ENCODE measurements around the gene HIVEP3.

DNA sequence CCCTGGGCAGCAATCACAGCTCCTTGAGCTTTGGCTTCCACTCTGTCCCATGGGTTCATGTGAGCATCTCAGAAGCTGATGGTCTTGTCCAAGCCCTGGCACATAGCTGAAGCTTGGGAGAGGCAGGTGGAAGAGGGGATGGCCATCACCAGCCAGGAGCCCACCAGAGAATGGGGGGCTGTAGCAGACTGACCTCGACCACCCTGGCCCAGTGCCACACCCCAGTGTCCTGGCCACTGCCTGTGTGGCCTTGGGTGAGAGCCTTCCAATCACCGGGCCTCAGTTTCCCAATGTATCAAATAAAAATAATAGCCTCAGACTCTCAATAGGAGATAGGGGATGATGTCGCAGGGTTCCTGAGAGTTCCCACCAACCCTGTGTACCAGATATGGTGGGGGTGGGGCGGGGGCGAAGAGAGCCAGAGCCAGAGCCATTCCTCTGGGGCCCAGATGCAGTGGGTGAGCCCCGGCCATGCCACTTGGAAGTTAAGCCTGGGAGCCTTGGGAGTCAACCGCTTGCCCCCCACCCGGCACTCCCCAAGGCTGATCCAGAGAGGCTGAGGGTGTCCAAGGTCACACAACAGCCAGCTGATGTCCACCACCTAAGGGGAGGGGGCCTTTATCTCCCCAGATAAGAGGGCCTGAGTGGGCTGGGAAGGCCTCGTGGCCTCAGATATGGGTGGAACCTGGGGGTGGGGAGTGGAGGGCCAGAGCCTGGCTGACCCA lies 424.9 kb downstream of the HIVEP3 start:
- no peak for TF ChIP-seq POLR2A (IDR thresholded peaks at IDR 0.05)
- TF ChIP-seq, protein P1, sequence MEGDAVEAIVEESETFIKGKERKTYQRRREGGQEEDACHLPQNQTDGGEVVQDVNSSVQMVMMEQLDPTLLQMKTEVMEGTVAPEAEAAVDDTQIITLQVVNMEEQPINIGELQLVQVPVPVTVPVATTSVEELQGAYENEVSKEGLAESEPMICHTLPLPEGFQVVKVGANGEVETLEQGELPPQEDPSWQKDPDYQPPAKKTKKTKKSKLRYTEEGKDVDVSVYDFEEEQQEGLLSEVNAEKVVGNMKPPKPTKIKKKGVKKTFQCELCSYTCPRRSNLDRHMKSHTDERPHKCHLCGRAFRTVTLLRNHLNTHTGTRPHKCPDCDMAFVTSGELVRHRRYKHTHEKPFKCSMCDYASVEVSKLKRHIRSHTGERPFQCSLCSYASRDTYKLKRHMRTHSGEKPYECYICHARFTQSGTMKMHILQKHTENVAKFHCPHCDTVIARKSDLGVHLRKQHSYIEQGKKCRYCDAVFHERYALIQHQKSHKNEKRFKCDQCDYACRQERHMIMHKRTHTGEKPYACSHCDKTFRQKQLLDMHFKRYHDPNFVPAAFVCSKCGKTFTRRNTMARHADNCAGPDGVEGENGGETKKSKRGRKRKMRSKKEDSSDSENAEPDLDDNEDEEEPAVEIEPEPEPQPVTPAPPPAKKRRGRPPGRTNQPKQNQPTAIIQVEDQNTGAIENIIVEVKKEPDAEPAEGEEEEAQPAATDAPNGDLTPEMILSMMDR (IDR thresholded peaks at IDR 0.05) = no peak
- no peak for TF ChIP-seq EP300 (IDR thresholded peaks at IDR 0.05)

Data from tibial nerve (tissue), 4 donors.